ENCODE results near the gene NDUFC2.

GRCh38 chr11:78022397-78023396, 57.0 kb downstream of the NDUFC2 start, which contains the start of gene KCTD14:
- TF ChIP-seq CTCF (IDR thresholded peaks at IDR 0.05) (no peak), POLR2AphosphoS5 (IDR thresholded peaks at IDR 0.05) (peak in 2 of 3 donors; percentile 73 to 89), EP300 (IDR thresholded peaks at IDR 0.05) (no peak), POLR2A (IDR thresholded peaks at IDR 0.05) (peak in 1 of 4 donors; percentile 13)

Measured in stomach (tissue), 4 donors.